NOMO-1 (cell line): Measurements from ENCODE around the gene MCF2L2.
"Not testable (repeated sequence)": the region's sequence is repeated elsewhere in the genome, so short reads cannot be mapped to it uniquely, and the experiment has no call there.

ENCODE experiments used
- DNase-seq, 2 experiments: peaks; one replicate each; lab custom pipeline; 2025; ENCODE audit not compliant: unreplicated experiment in 2 of 2; lab: John Stamatoyannopoulos, UW

Gene MCF2L2

GRCh38 chr3:183252118-183252782 lies 176.2 kb downstream of the MCF2L2 start:
- DNase-seq: no peak

- DNase-seq: no peak
These were observed 179.3 kb downstream of the MCF2L2 start for GRCh38 chr3:183249006-183249718.

- DNase-seq: no peak
These were observed 181.3 kb downstream of the MCF2L2 start for GRCh38 chr3:183247011-183247589.

GRCh38 chr3:183244981-183245476 lies 183.4 kb downstream of the MCF2L2 start:
- peak in 1 of 2 experiments; percentile 40 for DNase-seq

GRCh38 chr3:183244219-183244618 lies 184.2 kb downstream of the MCF2L2 start:
- peak; percentile 79 to 80 for DNase-seq

GRCh38 chr3:183242431-183242830 lies 186.0 kb downstream of the MCF2L2 start:
- no peak for DNase-seq

- DNase-seq: no peak
These were observed 189.4 kb downstream of the MCF2L2 start for GRCh38 chr3:183239046-183239445.

GRCh38 chr3:183233966-183234365 lies 194.5 kb downstream of the MCF2L2 start:
- DNase-seq: peak in 1 of 2 experiments; percentile 36

- DNase-seq: no peak
These were observed 197.6 kb downstream of the MCF2L2 start for GRCh38 chr3:183230826-183231225.

GRCh38 chr3:183230251-183230650 lies 198.2 kb downstream of the MCF2L2 start:
- DNase-seq: not testable (repeated sequence)

- DNase-seq: no peak
These were observed 199.2 kb downstream of the MCF2L2 start for GRCh38 chr3:183229178-183229577.

GRCh38 chr3:183227586-183227985 lies 200.8 kb downstream of the MCF2L2 start:
- no peak for DNase-seq

- DNase-seq: no peak
These were observed 202.0 kb downstream of the MCF2L2 start for GRCh38 chr3:183226333-183226890.

GRCh38 chr3:183224180-183224970 lies 204.0 kb downstream of the MCF2L2 start:
- DNase-seq: no peak

GRCh38 chr3:183222631-183223235 lies 205.7 kb downstream of the MCF2L2 start:
- no peak for DNase-seq

- DNase-seq: no peak
These were observed 207.6 kb downstream of the MCF2L2 start for GRCh38 chr3:183220828-183221227.

GRCh38 chr3:183218826-183219225 lies 209.6 kb downstream of the MCF2L2 start:
- DNase-seq: peak; percentile 80 to 95

- DNase-seq: no peak
These were observed 210.7 kb downstream of the MCF2L2 start for GRCh38 chr3:183217548-183218332.

- no peak for DNase-seq
These were observed 212.7 kb downstream of the MCF2L2 start for GRCh38 chr3:183215591-183216202.
